Measurements from ENCODE around the gene AP5S1.

Gene AP5S1, protein sequence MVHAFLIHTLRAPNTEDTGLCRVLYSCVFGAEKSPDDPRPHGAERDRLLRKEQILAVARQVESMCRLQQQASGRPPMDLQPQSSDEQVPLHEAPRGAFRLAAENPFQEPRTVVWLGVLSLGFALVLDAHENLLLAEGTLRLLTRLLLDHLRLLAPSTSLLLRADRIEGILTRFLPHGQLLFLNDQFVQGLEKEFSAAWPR

DNA sequence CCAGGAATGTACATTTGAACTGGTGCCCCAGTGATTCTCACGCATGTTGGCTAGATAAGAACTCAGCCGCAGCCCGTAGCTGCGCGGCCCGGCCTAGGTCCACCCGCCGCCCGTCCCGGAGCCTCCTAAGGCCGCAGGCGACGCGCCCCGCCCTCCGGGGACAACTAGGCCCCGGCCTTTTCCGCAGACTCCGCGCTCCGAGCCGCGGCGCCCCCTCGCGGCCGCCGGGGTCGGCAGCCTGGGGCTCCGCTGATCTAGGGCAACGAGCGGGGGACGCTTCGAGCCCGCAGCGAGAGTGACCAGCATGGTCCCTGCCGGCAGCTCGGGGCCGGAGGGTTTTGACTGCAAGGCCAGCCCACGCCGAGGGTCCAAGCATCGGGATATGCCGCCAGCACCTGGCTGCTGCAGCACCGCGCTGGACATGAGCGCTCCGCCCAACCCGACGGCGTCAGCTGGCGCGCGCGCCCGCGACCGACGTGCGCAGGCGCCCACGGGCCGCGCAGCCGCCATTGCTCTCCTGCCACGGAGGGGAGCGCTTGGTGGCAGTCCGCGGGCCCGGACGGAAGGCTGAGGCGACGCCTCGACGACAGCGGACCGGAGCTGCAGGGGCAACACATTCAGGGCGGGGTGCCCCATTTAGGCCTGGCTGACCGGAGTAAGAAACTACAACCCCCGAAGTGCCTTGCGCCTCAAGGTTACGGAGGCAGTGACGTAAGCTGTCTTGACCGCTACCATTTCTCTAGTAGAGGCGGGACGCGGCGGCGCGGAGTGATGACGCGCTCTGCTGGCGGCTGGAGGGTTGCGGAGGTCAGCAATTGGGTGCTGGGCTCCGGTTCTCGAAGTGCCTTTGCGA is at the start of gene AP5S1:
TSS of gene AP5S1 (plus strand) at position 500 of the 853 bp plus-strand sequence. CDS start 1,571 bp downstream, outside the sequence.
- peak; percentile 99 for DNase-seq (ENCODE audit: low read depth, low spot score)

DNA sequence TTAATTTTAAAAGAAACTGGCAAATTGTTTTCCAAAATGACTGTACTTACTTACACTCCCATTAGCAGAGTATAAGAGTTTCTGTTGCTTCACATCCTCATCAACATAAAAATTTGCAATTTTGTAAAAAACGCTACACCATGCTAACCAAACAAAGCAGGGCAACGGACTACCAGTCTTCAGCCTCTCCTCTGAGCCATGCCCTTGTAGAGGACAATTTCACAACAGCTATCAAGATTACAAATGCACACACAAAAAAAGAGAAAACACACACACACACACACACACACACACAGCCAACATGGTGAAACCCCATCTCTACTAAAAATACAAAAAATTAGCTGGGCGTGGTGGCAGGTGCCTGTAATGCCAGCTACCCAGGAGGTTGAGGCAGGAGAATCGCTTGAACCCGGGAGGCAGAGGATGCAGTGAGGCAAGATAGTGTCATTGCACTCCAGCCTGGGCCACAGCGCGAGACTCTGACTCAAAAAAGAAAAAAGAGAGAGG is 48.7 kb upstream of the AP5S1 start:
- no peak for DNase-seq (ENCODE audit: low read depth, low spot score)

DNA sequence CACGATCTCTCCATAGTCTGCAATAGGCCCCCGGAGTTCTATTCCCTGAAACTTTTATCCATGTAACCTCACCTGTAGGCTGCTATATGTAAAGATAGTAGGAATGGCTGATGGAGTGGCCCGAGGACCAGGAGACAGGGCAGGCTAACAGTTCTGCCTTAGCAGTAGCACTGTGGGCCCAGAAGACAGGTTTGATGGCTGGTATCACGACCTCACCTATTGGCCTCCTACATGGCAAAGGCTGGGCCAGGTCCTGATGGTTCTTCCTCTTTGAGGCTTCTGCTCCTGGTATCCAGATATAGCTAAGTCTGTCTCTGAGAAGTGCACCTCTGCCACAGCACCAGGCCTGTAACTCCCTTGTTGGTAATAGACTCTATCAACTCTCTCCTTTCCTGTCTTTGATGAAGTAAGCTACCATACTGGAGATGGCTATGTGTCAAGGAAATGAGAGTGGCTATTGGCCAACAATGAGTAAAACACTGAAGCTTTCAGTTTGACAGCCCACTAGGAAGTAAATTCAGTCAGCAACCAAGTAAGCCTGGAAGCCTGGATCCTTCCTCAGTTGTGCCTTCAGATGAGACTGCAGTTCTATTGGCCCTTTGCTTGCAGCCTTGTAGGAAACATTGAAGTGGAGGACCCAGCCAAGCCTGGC is 44.8 kb upstream of the AP5S1 start:
- no peak for DNase-seq (ENCODE audit: low read depth, low spot score)

DNA sequence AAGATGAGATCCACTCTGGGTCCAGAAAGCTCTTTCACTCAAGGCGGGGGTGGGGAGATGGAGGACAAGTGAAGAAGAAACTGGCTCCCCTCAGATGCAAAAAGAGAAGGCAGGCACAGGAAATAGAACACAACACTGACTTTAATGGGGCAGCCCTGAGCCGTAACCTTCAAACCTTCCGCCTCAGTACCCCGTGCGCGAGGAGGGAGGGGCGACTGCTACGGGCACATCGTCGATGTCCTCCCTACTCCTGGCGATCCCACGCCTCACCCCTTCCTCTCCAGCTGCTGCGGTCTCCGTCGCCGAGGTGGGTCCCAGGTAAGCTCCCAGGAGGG is 43.0 kb upstream of the AP5S1 start:
- DNase-seq (ENCODE audit: low read depth, low spot score), result no peak

DNA sequence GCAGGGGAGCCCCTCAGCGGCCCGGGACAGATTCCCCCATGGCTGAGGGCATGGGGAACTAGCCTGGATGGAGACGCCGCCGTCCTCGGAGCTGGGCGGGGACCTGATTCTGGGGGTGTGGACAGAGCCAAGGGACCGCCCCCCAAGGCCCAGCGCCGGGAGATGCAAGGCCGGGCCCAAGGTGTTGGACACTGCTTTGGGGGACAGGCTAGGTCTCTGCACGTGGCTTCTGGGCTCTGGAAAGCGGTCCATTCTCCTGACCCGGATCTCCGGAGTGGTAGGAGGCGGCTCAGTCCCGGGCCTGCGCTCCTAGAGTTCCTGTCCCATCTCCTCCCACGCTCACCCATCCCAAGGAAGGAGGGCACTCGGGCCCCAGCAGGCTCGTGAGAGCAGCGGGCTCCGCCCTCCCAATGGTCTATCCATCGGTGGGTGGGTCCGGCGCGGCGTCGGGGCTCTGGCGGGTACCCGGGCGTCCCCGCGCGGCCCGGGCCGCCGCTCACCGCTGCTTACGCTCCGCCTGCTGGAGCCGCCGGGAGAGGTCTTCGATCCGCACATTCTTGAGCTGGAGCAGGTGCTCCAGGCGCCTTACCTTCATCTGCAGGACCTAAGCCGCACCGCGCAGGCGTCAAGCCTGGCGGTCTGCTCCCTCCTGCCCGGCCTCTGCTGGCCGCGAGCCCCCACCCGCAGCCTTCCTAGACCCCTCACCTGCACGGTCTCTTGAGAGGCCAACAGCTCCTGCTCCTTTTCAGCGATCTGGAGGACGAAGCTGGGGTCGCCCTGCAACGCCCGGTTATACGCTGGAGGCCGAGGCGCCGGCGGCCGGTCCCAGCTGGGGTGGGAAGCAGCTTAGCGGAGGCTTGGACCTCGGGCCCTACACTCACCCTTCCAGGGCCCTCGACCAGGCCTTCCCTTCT is 42.4 kb upstream of the AP5S1 start:
- DNase-seq (ENCODE audit: low read depth, low spot score), result peak; percentile 82

DNA sequence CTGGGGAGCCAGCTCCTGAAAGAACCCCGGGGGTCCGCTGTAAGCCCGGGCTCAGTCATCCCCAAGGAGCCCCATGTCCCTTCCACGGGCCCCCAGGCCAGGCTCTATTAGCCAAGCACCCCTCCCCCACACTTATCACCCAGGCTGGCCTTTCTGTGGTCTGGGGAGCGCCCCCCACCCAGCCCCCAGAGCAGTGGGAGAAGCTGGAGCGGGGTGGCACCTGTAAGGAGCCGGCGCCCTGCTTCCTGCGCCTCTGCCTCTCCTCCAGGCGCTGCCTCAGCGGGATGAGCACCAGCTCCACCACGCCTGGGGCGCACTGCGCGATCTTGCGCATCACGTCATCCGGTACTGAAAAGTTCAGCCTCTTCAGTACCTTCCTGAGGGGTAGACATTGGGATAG is 41.4 kb upstream of the AP5S1 start:
- peak; percentile 34 for DNase-seq (ENCODE audit: low read depth, low spot score)

DNA sequence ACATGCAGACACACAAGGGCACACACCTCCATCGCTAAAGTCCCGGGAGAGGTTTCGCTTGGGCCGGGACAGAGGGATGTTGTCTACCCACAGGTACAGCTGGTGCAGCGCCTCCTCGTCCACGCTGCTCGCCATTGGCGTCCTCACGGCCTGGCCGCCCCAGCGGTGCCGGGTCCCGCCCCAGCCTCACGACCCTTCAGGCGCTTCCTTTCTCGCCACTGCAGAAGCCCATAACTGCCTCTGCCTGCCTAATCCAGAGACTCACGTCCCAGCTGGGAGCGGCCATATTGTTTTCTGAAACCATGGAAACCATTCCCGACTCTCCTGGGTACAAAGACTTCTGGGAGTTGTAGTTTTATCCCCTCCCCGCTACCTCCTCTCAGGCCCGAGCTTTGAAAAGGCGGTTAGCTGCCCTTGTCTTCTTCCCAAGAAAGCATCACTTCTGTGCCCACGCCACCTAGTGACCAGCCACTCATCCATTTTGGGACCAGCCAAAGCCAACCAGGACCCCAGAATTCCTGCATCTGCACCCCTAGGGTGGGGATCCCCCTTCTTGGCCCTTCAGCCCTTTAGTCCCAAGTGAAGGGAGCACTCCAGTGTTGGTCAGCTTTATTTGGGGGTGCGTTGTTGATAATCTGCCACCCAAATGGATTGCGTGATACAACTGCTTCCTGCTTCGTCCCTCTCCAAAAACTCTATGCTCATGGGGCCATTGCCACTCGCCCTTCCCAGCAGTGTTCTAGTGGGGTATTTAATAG is 39.0 kb upstream of the AP5S1 start, which contains the start of gene SPEF1:
TSS of gene SPEF1 (minus strand) at position 296 of the 758 bp plus-strand sequence. CDS start at position 135, 161 bp downstream.
- DNase-seq (ENCODE audit: low read depth, low spot score), result peak; percentile 97

DNA sequence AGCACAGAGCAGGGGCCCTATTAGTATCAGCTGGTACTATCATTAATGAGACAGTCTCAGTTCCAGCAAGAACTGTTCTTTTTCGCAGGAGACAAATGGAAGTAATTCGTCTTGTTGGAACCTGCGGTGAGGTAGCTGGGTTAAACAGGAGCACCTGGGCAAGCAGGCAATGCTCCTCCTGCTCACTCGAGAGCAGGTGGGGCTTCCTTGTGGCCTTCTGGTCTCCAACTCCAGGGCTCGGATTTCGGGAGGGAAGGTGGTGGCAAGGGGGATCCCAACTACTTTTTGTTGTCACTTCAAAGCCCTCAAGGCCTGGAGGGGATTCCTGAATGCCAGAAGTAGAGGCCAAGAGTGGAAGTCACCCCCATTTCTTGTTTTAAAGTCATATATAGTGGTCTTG is 37.8 kb upstream of the AP5S1 start:
- no peak for DNase-seq (ENCODE audit: low read depth, low spot score)

DNA sequence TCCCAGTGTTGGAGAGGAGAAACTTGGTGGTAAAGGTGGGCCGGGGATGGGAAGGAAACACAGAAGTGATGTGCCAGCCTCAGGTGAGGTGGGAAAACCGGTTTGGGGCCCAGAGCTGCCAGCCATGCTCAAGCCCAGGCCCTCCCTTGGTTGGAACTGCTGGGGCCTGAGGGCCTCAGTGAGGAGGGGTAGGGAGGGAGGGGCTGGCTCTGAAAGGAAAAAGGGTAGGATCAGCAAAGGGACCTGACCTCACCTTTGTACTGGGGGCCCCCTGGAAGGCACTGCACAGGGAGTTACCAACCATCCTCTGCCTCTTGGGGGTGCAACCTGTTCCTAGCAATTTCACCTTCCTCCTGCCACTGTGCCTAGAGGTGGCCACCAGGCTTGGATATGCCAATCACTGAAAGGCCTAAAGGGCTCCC is 37.3 kb upstream of the AP5S1 start:
- DNase-seq (ENCODE audit: low read depth, low spot score), result peak; percentile 47

DNA sequence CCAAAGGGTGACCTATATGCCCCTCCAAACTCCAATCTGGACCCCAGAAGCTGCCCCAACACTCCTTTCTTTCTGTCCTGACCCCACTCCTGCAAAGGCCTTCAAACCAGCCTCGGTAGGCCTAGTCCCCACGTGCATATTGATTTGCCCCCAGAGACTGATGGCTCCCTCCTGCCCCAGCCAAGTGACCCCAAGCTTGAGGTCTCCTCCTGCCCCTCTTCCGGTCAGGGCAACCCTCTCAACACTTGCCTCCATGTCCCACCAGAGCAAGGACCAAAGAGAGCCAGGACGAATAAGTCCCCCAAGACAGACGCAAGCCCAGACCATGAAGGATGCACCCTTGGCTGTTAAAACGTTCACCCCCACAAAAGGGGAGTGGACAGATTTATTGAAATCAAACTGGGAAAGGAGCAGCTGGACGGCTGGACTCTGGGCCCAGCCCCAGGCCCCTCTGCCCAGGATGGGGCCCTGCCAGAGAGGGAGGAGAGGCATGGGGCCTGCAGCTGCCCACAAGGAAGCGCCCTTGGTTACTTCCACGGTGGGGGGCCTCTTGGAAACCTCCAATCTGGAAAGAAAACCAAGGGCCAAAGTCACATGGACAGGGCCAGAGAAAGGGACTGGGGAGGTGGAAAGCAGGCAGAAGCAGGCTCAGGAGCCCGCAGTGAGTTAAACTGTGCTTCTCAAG is 36.7 kb upstream of the AP5S1 start:
- no peak for DNase-seq (ENCODE audit: low read depth, low spot score)

DNA sequence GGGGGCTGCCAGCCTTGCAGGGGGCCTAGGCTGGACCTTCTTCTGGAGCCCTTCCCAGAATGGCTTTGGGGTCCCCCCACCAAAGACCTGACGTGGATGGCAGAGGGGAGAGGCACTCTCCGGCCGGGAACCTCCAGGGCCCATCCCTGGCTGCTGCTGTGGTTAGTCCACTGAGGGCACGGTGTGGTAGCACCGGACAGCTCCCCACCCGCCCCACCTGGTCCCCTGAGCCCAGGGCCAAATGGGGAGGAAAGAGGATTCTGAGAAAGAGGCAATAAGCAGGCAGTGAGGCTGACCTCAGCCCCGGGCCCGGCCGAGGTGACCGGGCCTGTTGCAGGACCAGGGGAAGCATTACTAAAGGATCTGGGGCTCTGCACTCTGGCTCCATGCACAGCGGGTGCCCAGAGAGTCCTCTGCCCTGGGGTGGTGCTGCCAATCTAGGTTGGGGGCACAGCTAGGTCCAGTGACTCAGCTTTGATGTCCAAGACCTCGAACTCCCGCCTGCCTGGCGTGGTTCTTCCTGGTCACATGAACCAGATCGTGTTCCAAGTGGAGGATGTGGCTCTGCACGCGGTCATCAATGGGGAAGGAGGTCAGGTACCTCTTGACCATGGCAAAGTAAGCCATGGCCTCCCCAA is 36.0 kb upstream of the AP5S1 start:
- no peak for DNase-seq (ENCODE audit: low read depth, low spot score)

DNA sequence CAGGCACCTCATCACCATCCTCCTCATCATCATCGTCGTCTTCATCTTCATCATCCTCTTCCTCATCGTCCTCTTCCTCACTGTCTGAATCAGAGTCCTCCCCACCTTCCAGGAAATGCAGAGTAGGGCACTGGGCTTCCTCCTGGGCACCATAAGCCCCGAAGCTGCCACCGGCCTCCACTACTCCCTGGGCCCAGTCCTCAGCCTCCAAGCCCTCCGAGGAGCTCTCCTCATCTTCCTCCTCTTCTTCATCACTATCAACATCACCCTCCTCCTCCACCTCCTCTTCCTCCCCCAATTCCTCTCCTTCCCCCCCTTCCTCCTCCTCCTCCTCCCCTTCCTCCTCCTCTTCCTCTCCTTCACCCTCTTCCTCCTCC is 35.5 kb upstream of the AP5S1 start:
- no peak for DNase-seq (ENCODE audit: low read depth, low spot score)

DNA sequence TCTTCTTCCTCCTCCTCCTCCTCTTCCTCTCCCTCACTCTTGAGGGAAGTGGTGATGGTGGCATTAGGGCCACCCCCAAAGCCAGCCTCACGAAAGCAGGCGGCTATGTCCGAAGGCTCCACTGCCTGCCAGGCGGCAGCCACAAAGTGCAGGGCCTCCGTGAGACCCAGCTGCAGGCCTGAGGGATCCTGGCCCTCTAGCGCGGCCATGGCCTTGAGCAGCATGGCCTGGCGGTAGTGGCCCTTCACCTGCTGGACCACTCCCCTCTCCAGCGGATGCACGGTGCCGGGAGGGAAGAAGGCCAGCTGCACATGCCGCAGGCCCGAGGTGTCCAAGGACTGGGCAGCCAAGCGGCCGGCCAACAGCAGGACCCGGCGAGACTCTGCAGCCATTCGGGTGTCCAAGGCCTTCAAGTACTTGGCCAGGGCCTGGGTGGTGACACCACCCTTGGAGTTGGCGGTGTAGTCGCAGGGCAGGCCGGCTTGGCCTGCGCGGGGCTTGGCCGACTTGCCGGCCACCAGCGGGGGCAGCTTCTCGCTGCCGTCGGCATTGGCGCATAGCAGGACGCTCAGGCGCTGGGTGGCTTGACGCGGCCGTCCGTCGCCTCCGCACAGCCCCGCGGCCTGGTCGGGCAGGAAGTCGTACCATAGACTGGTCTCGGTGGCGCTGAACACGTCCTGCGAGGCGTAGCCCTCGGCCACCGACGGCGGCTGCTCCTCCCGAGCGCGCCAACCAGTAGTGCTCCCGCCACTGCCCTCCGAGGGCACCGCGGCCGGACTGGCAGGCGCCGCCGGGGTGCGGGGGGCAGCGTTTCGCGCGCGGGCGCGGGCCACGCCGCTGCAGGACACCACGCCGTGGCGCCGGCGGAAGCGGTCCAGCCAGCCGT is 34.9 kb upstream of the AP5S1 start:
- DNase-seq (ENCODE audit: low read depth, low spot score), result no peak

DNA sequence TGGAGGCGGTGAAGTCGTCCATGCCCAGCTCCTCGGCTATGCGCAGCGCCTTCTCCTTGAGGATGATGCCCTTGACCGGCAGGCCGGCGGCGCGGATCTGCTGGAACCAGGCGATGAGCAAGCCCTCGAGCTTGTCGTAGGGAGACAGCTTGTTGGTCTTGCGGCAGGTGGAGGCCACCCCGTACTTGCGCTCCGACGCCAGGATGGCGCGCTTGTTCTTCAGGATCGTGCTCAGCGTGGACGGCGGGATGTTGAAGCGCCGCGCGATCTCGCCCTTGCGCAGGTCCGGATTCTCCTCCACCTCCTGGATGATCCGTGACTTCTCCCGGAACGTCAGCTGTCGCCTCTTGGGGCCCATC is 34.2 kb upstream of the AP5S1 start:
- peak; percentile 40 for DNase-seq (ENCODE audit: low read depth, low spot score)

DNA sequence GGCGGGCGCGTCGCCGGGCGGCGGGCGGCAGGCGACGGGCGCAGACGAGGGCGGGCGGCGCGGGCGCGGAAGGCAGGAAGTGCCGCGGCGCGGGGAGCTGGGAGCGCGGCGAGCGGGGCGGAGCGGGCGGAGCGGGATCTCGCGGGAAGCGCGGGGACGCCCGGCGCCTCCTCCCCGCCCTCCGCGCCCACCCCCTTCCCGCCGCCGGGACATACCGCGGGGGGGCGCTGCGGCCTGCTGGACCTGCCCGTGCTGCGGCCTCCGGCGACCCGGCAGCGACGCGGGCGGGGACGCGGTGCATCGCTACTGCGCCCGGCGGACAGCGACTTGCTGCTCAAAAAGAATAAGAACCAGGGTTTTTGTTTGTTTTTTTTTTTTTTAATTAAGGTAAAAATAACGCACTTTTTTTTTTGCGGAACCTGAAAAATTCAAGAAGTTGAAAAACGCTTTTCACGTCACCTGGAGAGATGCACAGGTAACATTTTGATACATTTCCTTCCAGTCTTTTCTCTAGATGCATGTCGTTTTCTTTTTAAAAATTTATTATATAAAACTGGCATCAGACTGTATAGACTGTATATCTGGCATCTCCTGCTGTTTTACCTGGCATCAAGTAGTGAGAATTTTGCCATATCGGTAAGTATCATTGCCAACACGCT is 33.6 kb upstream of the AP5S1 start, which contains the start of gene CENPB:
TSS of gene CENPB (minus strand) at position 76 of the 659 bp plus-strand sequence. CDS start 257 bp downstream, outside the sequence.
- DNase-seq (ENCODE audit: low read depth, low spot score), result peak; percentile 80

DNA sequence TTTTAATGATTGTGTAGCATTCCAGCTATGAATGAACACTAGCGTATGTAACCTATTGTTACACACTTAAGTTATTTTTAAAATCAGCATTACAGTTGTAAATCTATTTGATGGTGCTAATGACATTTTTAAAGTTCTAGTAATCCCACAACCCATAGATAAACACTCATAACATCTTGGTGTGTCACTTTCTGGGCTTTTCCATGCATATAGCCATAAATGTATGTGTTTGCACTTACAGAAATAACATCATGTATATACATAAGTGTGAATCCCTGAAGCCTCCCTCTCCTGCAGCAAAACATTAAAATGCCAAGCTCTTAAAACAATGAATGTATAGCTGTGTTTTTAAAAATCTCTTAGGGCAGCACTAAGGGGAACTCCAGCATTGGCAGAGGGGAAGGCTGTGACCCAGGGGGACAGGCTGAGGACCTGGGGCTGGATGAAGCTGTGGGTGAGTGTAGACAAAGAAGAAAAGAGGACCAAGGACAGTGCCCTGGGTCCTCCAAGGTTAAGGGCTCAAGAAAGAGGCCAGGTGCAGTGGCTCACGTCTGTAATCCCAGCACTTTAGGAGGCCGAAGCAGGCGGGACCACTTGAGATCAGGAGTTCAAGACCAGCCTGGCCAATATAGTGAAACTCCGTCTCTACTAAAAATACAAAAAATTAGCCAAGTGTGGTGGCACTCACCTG is 32.9 kb upstream of the AP5S1 start:
- DNase-seq (ENCODE audit: low read depth, low spot score), result no peak

DNA sequence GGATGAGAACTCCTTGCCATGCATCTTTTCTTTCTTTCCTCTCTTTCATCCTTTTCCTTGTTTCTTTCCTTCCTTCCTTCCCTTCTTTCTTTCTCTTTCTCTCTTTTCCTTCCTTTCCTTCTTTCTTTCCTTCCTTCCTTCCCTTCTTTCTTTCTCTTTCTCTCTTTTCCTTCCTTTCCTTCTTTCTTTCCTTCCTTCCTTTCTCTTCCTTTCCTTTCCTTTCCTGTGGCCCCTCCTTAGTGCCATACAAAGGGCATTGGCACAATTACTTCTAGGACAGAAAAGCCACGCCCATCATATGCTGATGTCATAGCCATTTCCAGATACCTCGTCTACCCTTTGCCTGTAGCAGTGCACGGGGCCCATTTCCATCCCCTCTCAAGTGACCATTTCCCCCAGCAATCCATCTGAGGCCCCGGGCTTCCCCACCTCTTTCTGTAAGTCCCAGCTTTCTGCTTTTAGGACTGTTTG is 31.6 kb upstream of the AP5S1 start:
- DNase-seq (ENCODE audit: low read depth, low spot score), result no peak
